GM12865 (cell line): ENCODE data around the gene CD6.

Experiments used
- DNase-seq: peaks from one replicate; pipeline ENCODE4 v3.0.0; 2010; ENCODE audit warnings: low read depth
- H3K4me3 ChIP-seq: 2 replicates; pipeline ENCODE4 v1.5.1; 2011; ENCODE audit warnings: mild to moderate bottlenecking, low read depth, low read length, control low read depth
- TF ChIP-seq, protein P1 (sequence below): IDR thresholded peaks from 2 replicates; pipeline ENCODE4 v1.5.1; 2011; ENCODE audit warnings: low read length, control low read depth, low read depth, inconsistent platforms; ENCODE audit not compliant: insufficient read depth; ENCODE audit errors: missing control alignments

CD6 gene

GRCh38 chr11:60951904-60952741 lies 19.4 kb upstream of the CD6 start, which contains the start of gene SLC15A3:
Gene SLC15A3 (minus strand): TSS chr11:60952176. CDS start chr11:60951551, 625 bp downstream.
- peak; percentile 93 for DNase-seq

DNA sequence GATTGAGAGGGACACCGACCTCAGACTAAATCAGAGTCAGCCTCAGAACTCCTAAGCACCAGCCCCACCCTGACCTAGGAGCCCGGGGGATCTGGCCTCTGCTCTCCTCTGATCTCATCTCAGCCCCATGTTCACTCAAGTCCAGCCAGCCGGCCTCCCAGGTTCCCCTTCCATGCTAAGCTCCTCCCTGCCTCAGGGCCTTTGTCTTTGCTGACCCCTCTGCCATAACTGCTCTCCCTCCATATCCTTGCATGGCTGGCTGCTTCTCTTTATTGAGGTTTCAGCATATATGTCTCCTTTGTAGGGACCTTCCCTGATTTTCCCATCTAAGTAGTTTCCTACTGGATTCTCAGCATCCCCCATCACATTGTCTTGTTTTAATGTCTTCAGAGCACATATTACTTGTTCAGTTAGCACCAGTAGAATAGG lies 18.7 kb upstream of the CD6 start:
- TF ChIP-seq, protein P1, sequence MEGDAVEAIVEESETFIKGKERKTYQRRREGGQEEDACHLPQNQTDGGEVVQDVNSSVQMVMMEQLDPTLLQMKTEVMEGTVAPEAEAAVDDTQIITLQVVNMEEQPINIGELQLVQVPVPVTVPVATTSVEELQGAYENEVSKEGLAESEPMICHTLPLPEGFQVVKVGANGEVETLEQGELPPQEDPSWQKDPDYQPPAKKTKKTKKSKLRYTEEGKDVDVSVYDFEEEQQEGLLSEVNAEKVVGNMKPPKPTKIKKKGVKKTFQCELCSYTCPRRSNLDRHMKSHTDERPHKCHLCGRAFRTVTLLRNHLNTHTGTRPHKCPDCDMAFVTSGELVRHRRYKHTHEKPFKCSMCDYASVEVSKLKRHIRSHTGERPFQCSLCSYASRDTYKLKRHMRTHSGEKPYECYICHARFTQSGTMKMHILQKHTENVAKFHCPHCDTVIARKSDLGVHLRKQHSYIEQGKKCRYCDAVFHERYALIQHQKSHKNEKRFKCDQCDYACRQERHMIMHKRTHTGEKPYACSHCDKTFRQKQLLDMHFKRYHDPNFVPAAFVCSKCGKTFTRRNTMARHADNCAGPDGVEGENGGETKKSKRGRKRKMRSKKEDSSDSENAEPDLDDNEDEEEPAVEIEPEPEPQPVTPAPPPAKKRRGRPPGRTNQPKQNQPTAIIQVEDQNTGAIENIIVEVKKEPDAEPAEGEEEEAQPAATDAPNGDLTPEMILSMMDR: no peak
- H3K4me3 ChIP-seq: peak overlapping the region; percentile 73
- DNase-seq: no peak

More at GRCh38 chr11:60951904-60952741, 19.4 kb upstream of the CD6 start, which contains the start of gene SLC15A3:
- TF ChIP-seq, protein P1: no peak
- peak within 1 kb of the TSS; percentile 73 for H3K4me3 ChIP-seq

DNA sequence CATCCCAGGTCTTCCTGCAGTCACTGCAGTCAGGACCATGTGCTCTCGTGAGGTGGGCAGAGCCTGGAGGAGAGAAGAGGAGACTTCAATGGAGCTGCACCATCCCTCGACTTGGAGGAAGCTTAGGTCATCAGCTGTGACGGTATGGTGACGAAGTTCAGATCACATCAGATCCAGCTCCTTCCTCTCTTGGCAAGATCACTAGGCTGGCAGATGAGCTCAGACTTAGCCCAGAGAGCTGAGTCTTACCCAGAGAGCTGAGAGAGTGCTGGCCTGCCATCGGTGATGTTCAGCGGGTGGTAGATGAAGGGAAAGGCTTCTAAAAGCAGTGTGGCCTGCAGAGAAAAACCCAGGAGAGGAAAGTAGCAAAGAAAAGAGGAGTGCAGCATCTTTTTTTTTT lies 17.7 kb upstream of the CD6 start:
- no peak for DNase-seq
- no peak overlapping the region for H3K4me3 ChIP-seq

GRCh38 chr11:60954421-60954820 lies 17.1 kb upstream of the CD6 start:
- peak; percentile 41 for DNase-seq
- no peak overlapping the region for H3K4me3 ChIP-seq
- TF ChIP-seq, protein P1: no peak

More for the DNA sequence above, 17.7 kb upstream of the CD6 start:
- TF ChIP-seq, protein P1: no peak

GRCh38 chr11:60955571-60955970 lies 15.9 kb upstream of the CD6 start:
- no peak overlapping the region for H3K4me3 ChIP-seq
- TF ChIP-seq, protein P1: no peak
- no peak for DNase-seq

GRCh38 chr11:60957188-60957587 lies 14.3 kb upstream of the CD6 start:
- TF ChIP-seq, protein P1: no peak
- H3K4me3 ChIP-seq: no peak overlapping the region
- DNase-seq: no peak

DNA sequence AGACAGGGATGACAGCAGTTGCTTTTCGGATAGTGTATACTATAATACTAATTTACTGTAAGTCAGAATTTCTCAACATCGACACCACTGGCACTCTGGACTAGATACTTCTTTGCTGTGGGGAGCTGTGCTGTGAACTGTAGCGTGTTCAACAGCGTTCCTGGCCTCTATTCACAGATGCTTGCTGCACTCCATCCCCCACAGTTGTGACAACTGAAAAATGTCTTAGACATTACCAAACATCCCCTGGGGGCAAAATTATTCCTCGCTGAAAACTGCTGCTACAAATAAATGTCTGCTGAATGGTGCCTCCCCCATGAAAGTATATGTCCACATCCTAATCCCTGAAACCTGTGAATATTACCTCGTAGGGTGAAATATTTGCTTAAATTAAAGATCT lies 12.0 kb upstream of the CD6 start:
- no peak for DNase-seq
- H3K4me3 ChIP-seq: no peak overlapping the region
- TF ChIP-seq, protein P1: no peak
